ENCODE measurements around the gene CACNA1H.

DNA sequence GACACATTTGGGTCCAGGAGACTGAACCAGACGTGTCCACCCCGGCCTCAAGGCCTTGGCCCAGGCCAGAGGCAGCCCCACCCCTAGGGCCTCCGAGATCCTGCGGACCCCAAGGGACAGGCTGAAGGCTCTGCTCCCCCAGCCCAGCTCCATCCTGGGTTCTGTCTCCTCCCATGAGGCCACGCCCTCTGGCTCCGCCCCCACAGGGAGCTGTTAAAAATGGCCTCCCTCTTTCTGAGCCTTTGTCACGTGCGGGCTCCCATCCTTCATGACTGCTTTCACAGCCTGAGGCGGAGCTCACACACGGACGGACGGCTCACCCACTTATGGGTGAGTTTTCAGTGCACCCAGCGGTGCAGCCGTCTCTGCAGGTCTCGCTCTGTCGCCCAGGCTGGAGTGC, 6.5 kb upstream of the CACNA1H start:
- TF ChIP-seq POLR2A (IDR thresholded peaks at IDR 0.05) (no peak), POLR2AphosphoS5 (IDR thresholded peaks at IDR 0.05) (no peak)
